ENCODE measurements around the gene CPLANE2. TPM values are rescaled to one million over a fixed set of nuclear protein-coding genes. Genes with fewer than 3 reads are reported as not detected.

Gene CPLANE2
- total RNA-seq, 4 donors from 2014 or later: 6.6 to 45.8 (median 11.0) TPM

DNA sequence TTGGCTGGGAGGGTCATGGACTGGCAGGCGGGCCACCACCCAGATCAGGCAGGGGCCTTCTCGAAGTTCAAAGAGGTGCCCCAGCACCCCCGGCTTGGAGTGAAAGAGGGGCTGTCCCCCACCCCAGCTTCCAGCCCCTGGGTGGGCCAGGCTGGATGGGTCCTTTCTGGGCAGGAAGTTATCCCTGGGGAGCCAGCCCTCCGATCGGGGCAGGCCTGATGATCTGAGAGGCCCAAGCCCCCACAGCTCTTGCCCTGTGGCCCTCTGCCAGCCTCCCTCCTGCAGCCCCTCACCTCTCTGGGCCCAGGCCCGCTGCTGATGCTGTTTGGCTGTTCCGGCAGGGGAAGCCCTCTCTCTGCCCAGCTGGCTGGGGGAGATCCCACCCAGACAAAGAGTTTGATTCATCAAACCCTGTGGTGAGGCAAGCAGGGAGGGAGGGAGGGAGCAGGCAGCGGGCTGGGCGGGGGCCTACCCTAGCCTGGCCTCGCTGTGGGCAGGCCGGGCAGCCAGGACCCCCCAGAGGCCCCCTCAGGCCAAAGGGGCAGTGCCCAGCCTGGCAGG is 27.1 kb downstream of the CPLANE2 start:
- Histone ChIP-seq H3K4me3 (no peak overlapping the region), H3K36me3 (no peaks in the 10 kb centered on the region), H3K27me3 (no peaks in the 10 kb centered on the region), H3K27ac (peak overlapping the region in 2 of 4 donors; percentile 13 to 29), H3K4me1 (peaks cover 0 to 32% (median 9%) of the 10 kb centered on the region in 3 donors), H3K9me3 (no peaks in the 10 kb centered on the region)
- WGBS, 2 donors (ENCODE audit: low coverage in 1 of 2): no CpG with 5 or more reads among the region's 11 CpGs
- ATAC-seq: no peak
- TF ChIP-seq POLR2AphosphoS5 (IDR thresholded peaks at IDR 0.05) (no peak), EP300 (IDR thresholded peaks at IDR 0.05) (no peak), POLR2A (IDR thresholded peaks at IDR 0.05) (no peak)
- TF ChIP-seq, protein P1, sequence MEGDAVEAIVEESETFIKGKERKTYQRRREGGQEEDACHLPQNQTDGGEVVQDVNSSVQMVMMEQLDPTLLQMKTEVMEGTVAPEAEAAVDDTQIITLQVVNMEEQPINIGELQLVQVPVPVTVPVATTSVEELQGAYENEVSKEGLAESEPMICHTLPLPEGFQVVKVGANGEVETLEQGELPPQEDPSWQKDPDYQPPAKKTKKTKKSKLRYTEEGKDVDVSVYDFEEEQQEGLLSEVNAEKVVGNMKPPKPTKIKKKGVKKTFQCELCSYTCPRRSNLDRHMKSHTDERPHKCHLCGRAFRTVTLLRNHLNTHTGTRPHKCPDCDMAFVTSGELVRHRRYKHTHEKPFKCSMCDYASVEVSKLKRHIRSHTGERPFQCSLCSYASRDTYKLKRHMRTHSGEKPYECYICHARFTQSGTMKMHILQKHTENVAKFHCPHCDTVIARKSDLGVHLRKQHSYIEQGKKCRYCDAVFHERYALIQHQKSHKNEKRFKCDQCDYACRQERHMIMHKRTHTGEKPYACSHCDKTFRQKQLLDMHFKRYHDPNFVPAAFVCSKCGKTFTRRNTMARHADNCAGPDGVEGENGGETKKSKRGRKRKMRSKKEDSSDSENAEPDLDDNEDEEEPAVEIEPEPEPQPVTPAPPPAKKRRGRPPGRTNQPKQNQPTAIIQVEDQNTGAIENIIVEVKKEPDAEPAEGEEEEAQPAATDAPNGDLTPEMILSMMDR (IDR thresholded peaks at IDR 0.05): no peak

DNA sequence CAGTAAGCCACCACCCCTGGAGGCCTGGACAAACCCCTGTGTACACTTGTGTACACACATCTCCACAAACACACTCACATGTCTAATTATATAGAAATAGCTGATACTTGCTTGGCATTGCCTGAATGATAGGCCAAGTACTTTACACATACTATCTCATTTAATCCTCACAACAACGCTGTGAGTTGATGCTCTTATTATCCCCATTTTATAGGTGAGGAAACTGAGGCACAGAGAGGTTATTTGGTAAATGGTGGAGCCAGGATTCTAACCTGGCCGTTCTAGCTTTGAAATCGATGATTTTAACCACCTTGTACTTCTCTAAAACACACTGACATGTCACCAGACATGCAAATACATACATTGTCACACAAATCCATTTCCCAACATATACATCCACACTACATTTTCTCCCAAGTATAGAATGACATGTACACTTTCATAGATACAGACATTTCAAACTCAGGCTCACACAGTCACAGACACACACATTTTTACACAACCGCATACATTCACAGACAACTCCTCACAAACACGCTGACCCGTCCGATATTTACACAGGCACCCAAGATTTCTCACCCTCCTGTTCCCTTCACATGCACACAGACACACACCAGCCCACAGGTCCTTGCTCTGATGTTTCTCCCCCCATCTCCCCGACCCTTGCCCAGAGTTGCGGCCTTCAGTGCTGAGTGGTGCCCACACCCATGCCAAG is 27.7 kb downstream of the CPLANE2 start:
- no peak for TF ChIP-seq EP300 (IDR thresholded peaks at IDR 0.05)
- TF ChIP-seq, protein P1 (IDR thresholded peaks at IDR 0.05): no peak
- TF ChIP-seq POLR2AphosphoS5 (IDR thresholded peaks at IDR 0.05): no peak
- TF ChIP-seq POLR2A (IDR thresholded peaks at IDR 0.05): no peak
- Histone ChIP-seq H3K36me3 (no peaks in the 10 kb centered on the region), H3K9me3 (no peaks in the 10 kb centered on the region), H3K27ac (peak overlapping the region in 2 of 4 donors; percentile 13 to 29), H3K4me3 (no peak overlapping the region), H3K27me3 (no peaks in the 10 kb centered on the region), H3K4me1 (peaks cover 0 to 32% (median 9%) of the 10 kb centered on the region in 3 donors)
- WGBS, 2 donors (ENCODE audit: low coverage in 1 of 2): 81 to 87% methylated on average over 7 to 8 of the region's 9 CpGs
- ATAC-seq: no peak

DNA sequence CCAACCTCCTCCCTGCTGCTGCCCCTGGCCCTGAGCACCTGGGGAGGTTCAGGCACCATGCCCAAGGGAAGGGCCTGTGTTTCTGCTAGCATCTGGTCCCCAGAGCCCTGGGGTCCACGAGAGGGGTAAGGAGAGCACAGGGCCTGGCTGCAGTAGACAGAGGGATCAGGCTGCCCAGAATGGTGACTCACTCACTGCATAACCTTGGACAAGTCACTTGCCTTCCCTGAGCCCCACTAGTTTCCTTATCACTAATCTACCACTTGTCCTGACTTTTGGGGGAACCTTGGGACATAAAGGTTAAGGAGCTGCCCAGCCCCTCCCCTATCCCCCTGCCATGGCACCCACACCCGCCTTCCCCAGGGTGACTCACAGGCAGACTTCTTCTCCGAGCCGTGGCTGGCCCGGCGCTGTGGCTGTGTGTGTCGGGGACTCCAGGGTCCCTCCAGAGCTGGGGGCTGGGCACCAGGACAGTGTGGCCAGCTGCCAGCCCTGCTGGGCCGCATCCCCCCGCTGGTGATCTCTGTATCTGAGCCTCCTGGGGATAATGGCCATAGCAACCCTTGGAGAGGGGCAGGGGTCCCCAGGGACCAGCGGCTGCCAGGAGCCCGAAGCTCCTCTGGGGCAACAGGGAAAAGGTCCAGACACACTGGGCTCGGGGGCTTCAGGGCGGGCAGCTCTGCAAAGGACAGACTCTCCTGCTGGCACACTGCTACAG is 28.6 kb downstream of the CPLANE2 start:
- Histone ChIP-seq H3K27ac (peak overlapping the region in 2 of 4 donors; percentile 2 to 91), H3K9me3 (no peaks in the 10 kb centered on the region), H3K27me3 (no peaks in the 10 kb centered on the region), H3K36me3 (no peaks in the 10 kb centered on the region), H3K4me1 (peaks cover 0 to 32% (median 9%) of the 10 kb centered on the region in 3 donors), H3K4me3 (no peak overlapping the region)
- ATAC-seq: no peak
- TF ChIP-seq, protein P1 (IDR thresholded peaks at IDR 0.05): no peak
- no peak for TF ChIP-seq POLR2AphosphoS5 (IDR thresholded peaks at IDR 0.05)
- no peak for TF ChIP-seq POLR2A (IDR thresholded peaks at IDR 0.05)
- TF ChIP-seq EP300 (IDR thresholded peaks at IDR 0.05): no peak
- WGBS, 2 donors (ENCODE audit: low coverage in 1 of 2): no CpG with 5 or more reads among the region's 13 CpGs

DNA sequence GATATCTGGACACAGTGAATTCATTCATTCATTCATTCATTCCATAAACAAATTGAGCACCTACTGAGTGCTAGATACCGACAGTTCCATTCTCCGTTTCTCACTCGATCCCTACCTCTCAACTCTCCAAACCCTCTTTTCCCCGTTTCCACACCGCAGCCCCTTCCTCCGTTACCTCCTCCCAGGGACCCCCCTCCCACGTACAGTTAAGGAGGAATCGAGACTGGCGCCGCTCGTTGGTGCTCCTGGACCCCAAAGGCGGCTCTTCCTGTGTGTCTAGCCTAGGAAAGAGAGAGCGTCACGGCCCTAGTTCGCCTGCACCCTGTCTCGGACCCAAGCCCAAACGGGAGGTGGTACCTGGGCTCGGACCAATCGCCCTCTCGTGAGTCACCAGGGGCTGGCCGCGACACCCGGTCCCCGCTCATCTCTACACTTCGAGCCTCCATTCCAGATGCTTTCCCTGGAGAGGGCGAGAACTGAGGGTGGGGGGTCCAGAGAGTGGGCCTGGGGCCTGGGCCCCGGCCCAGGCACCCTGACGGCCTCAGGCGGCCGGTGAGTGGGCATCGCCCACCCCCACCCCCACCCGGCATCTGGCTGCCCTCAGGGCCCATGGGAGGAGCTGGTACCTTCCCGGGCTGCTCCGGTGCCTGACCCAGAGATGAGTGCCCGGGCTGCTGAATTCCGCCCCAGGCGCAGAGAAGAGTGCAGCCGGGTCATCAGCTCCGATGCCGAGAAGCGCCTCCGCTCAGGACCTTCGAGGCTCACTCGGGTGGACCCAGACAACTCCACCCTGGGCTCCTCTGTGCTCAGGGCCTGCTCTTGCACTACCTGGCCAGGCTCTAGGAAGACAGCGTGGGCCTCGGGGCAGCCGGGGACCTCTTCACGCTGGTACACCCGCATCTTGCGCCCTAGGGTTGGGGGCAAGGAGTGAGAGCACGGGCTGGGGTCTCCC is 29.4 kb downstream of the CPLANE2 start:
- Histone ChIP-seq H3K36me3 (no peaks in the 10 kb centered on the region), H3K4me1 (peaks cover 0 to 32% (median 9%) of the 10 kb centered on the region in 3 donors), H3K4me3 (peak overlapping the region; percentile 36 to 55), H3K27ac (peak overlapping the region; percentile 68 to 97 (median 90)), H3K27me3 (no peaks in the 10 kb centered on the region), H3K9me3 (no peaks in the 10 kb centered on the region)
- no peak for ATAC-seq
- 8 to 20% methylated on average over 4 to 10 of the region's 51 CpGs for WGBS, 2 donors (ENCODE audit: low coverage in 1 of 2)
- no peak for TF ChIP-seq POLR2A (IDR thresholded peaks at IDR 0.05)
- TF ChIP-seq, protein P1 (IDR thresholded peaks at IDR 0.05): no peak
- TF ChIP-seq POLR2AphosphoS5 (IDR thresholded peaks at IDR 0.05): no peak
- no peak for TF ChIP-seq EP300 (IDR thresholded peaks at IDR 0.05)

Measured in gastroesophageal sphincter (tissue), 4 donors.